ENCODE measurements around the gene CARD11. TPM values are rescaled to one million over a fixed set of nuclear protein-coding genes. Genes with fewer than 3 reads are reported as not detected.
"Not testable (repeated sequence)": the region's sequence is repeated elsewhere in the genome, so short reads cannot be mapped to it uniquely, and the experiment has no call there.

The CARD11 gene
- total and polyA plus RNA-seq, 5 donors from 2014 or later = 7.1 to 118 (median 10.8) TPM

GRCh38 chr7:3029138-3029537 is 14.5 kb downstream of the CARD11 start:
- no peak for DNase-seq
- Histone ChIP-seq H3K27me3 (ENCODE audit: control insufficient read depth, insufficient read depth, low read length) (no peaks in the 10 kb centered on the region), H3K27ac (ENCODE audit: insufficient read depth, low read length, poor library complexity, severe bottlenecking) (no peak overlapping the region), H3K4me3 (ENCODE audit: low read depth, low read length) (no peak overlapping the region), H3K36me3 (ENCODE audit: control insufficient read depth, insufficient read depth, low read length) (peaks cover 25% of the 10 kb centered on the region), H3K9me3 (ENCODE audit: control insufficient read depth in 2 of 2, low read length in 2 of 2) (peaks cover 6 to 8% of the 10 kb centered on the region in 2 experiments), H3K4me1 (ENCODE audit: control insufficient read depth, insufficient read depth, low read length, poor library complexity, severe bottlenecking) (peaks cover 14% of the 10 kb centered on the region)
- ATAC-seq (ENCODE audit: low read depth in 2 of 2) = no peak
- H3K9me3 Mint-ChIP-seq = peaks cover 0 to 16% (median 0%) of the 10 kb centered on the region in 7 donors
- peak overlapping the region in 3 of 4 donors; percentile 20 to 68 (median 46) for H3K4me3 Mint-ChIP-seq
- H3K36me3 Mint-ChIP-seq = peaks cover 53% of the 10 kb centered on the region
- H3K4me1 Mint-ChIP-seq = peaks cover 26 to 65% (median 40%) of the 10 kb centered on the region in 4 donors
- H3K27me3 Mint-ChIP-seq = no peaks in the 10 kb centered on the region
- H3K27ac Mint-ChIP-seq = peak overlapping the region; percentile 63 to 91 (median 83)

GRCh38 chr7:3028758-3029093 is 14.9 kb downstream of the CARD11 start:
- Histone ChIP-seq H3K9me3 (ENCODE audit: control insufficient read depth in 2 of 2, low read length in 2 of 2) (peaks cover 6 to 8% of the 10 kb centered on the region in 2 experiments), H3K27ac (ENCODE audit: insufficient read depth, low read length, poor library complexity, severe bottlenecking) (no peak overlapping the region), H3K36me3 (ENCODE audit: control insufficient read depth, insufficient read depth, low read length) (peaks cover 28% of the 10 kb centered on the region), H3K4me1 (ENCODE audit: control insufficient read depth, insufficient read depth, low read length, poor library complexity, severe bottlenecking) (peaks cover 14% of the 10 kb centered on the region), H3K27me3 (ENCODE audit: control insufficient read depth, insufficient read depth, low read length) (no peaks in the 10 kb centered on the region), H3K4me3 (ENCODE audit: low read depth, low read length) (no peak overlapping the region)
- H3K27ac Mint-ChIP-seq = peak overlapping the region; percentile 63 to 91 (median 83)
- no peak for DNase-seq
- no peaks in the 10 kb centered on the region for H3K27me3 Mint-ChIP-seq
- H3K4me3 Mint-ChIP-seq = peak overlapping the region in 3 of 4 donors; percentile 11 to 46 (median 39)
- no peak for ATAC-seq (ENCODE audit: low read depth in 2 of 2)
- H3K9me3 Mint-ChIP-seq = peaks cover 0 to 16% (median 0%) of the 10 kb centered on the region in 7 donors
- H3K4me1 Mint-ChIP-seq = peaks cover 26 to 69% (median 44%) of the 10 kb centered on the region in 4 donors
- peaks cover 57% of the 10 kb centered on the region for H3K36me3 Mint-ChIP-seq

GRCh38 chr7:3028071-3028757 is 15.5 kb downstream of the CARD11 start:
- Mint-ChIP-seq H3K4me3 (peak overlapping the region in 2 of 4 donors; percentile 46), H3K9me3 (peaks cover 0 to 16% (median 0%) of the 10 kb centered on the region in 7 donors), H3K36me3 (peaks cover 53% of the 10 kb centered on the region), H3K4me1 (peaks cover 22 to 66% (median 41%) of the 10 kb centered on the region in 4 donors), H3K27ac (peak overlapping the region; percentile 63 to 91 (median 87)), H3K27me3 (no peaks in the 10 kb centered on the region)
- Histone ChIP-seq H3K4me3 (ENCODE audit: low read depth, low read length) (no peak overlapping the region), H3K27me3 (ENCODE audit: control insufficient read depth, insufficient read depth, low read length) (no peaks in the 10 kb centered on the region), H3K4me1 (ENCODE audit: control insufficient read depth, insufficient read depth, low read length, poor library complexity, severe bottlenecking) (peaks cover 14% of the 10 kb centered on the region), H3K36me3 (ENCODE audit: control insufficient read depth, insufficient read depth, low read length) (peaks cover 25% of the 10 kb centered on the region), H3K9me3 (ENCODE audit: control insufficient read depth in 2 of 2, low read length in 2 of 2) (peaks cover 6 to 8% of the 10 kb centered on the region in 2 experiments), H3K27ac (ENCODE audit: insufficient read depth, low read length, poor library complexity, severe bottlenecking) (no peak overlapping the region)
- DNase-seq = peak in 1 of 3 donors; percentile 35
- peak in 1 of 2 donors; percentile 40 for ATAC-seq (ENCODE audit: low read depth in 2 of 2)

GRCh38 chr7:3027005-3027845 is 16.4 kb downstream of the CARD11 start:
- no peaks in the 10 kb centered on the region for H3K27me3 ChIP-seq (ENCODE audit: control insufficient read depth, insufficient read depth, low read length)
- H3K27ac ChIP-seq (ENCODE audit: insufficient read depth, low read length, poor library complexity, severe bottlenecking) = no peak overlapping the region
- Mint-ChIP-seq H3K36me3 (peaks cover 54% of the 10 kb centered on the region), H3K4me1 (peaks cover 23 to 60% (median 38%) of the 10 kb centered on the region in 4 donors), H3K4me3 (peak overlapping the region in 1 of 4 donors; percentile 31), H3K27ac (peak overlapping the region in 1 of 3 donors; percentile 63), H3K27me3 (no peaks in the 10 kb centered on the region), H3K9me3 (peaks cover 0 to 16% (median 0%) of the 10 kb centered on the region in 7 donors)
- DNase-seq (no peak), ATAC-seq (ENCODE audit: low read depth in 2 of 2) (no peak)
- H3K9me3 ChIP-seq (ENCODE audit: control insufficient read depth in 2 of 2, low read length in 2 of 2) = peaks cover 6 to 8% of the 10 kb centered on the region in 2 experiments
- no peak overlapping the region for H3K4me3 ChIP-seq (ENCODE audit: low read depth, low read length)
- peaks cover 14% of the 10 kb centered on the region for H3K4me1 ChIP-seq (ENCODE audit: control insufficient read depth, insufficient read depth, low read length, poor library complexity, severe bottlenecking)
- H3K36me3 ChIP-seq (ENCODE audit: control insufficient read depth, insufficient read depth, low read length) = peaks cover 26% of the 10 kb centered on the region

GRCh38 chr7:3025616-3026015 is 18.1 kb downstream of the CARD11 start:
- Histone ChIP-seq H3K27me3 (ENCODE audit: control insufficient read depth, insufficient read depth, low read length) (no peaks in the 10 kb centered on the region), H3K27ac (ENCODE audit: insufficient read depth, low read length, poor library complexity, severe bottlenecking) (no peak overlapping the region), H3K36me3 (ENCODE audit: control insufficient read depth, insufficient read depth, low read length) (peaks cover 35% of the 10 kb centered on the region), H3K4me3 (ENCODE audit: low read depth, low read length) (no peak overlapping the region), H3K4me1 (ENCODE audit: control insufficient read depth, insufficient read depth, low read length, poor library complexity, severe bottlenecking) (peaks cover 14% of the 10 kb centered on the region), H3K9me3 (ENCODE audit: control insufficient read depth in 2 of 2, low read length in 2 of 2) (peaks cover 16% of the 10 kb centered on the region in 2 experiments)
- peak overlapping the region in 1 of 3 donors; percentile 57 for H3K27ac Mint-ChIP-seq
- peaks cover 31 to 54% (median 37%) of the 10 kb centered on the region in 4 donors for H3K4me1 Mint-ChIP-seq
- ATAC-seq (ENCODE audit: low read depth in 2 of 2) (no peak), DNase-seq (no peak)
- no peak overlapping the region for H3K4me3 Mint-ChIP-seq
- peaks cover 60% of the 10 kb centered on the region for H3K36me3 Mint-ChIP-seq
- peaks cover under 1 to 31% (median 7%) of the 10 kb centered on the region in 7 donors for H3K9me3 Mint-ChIP-seq
- H3K27me3 Mint-ChIP-seq = no peaks in the 10 kb centered on the region

- no peak overlapping the region for H3K27ac ChIP-seq (ENCODE audit: insufficient read depth, low read length, poor library complexity, severe bottlenecking)
- H3K4me1 Mint-ChIP-seq = peaks cover 18 to 41% (median 24%) of the 10 kb centered on the region in 4 donors
Measured at GRCh38 chr7:3021825-3022224, 21.8 kb downstream of the CARD11 start.

GRCh38 chr7:3021224-3021623 is 22.4 kb downstream of the CARD11 start:
- H3K4me3 ChIP-seq (ENCODE audit: low read depth, low read length); H3K4me1 ChIP-seq (ENCODE audit: control insufficient read depth, insufficient read depth, low read length, poor library complexity, severe bottlenecking); H3K27ac ChIP-seq (ENCODE audit: insufficient read depth, low read length, poor library complexity, severe bottlenecking); DNase-seq; H3K27me3 ChIP-seq (ENCODE audit: control insufficient read depth, insufficient read depth, low read length); ATAC-seq (ENCODE audit: low read depth in 2 of 2); H3K27me3 Mint-ChIP-seq; H3K4me3 Mint-ChIP-seq; H3K27ac Mint-ChIP-seq: not testable (repeated sequence)
- H3K9me3 ChIP-seq (ENCODE audit: control insufficient read depth in 2 of 2, low read length in 2 of 2) = peaks cover 22 to 26% of the 10 kb centered on the region in 2 experiments
- H3K9me3 Mint-ChIP-seq = peaks cover 0 to 38% (median 7%) of the 10 kb centered on the region in 7 donors
- H3K4me1 Mint-ChIP-seq = peaks cover 18 to 43% (median 24%) of the 10 kb centered on the region in 4 donors
- H3K36me3 ChIP-seq (ENCODE audit: control insufficient read depth, insufficient read depth, low read length) = peaks cover 54% of the 10 kb centered on the region
- peaks cover 71% of the 10 kb centered on the region for H3K36me3 Mint-ChIP-seq

More at GRCh38 chr7:3021825-3022224, 21.8 kb downstream of the CARD11 start:
- no peak overlapping the region for H3K4me3 Mint-ChIP-seq
- Histone ChIP-seq H3K36me3 (ENCODE audit: control insufficient read depth, insufficient read depth, low read length) (peaks cover 53% of the 10 kb centered on the region), H3K4me1 (ENCODE audit: control insufficient read depth, insufficient read depth, low read length, poor library complexity, severe bottlenecking) (no peaks in the 10 kb centered on the region), H3K9me3 (ENCODE audit: control insufficient read depth in 2 of 2, low read length in 2 of 2) (peaks cover 23 to 26% of the 10 kb centered on the region in 2 experiments), H3K4me3 (ENCODE audit: low read depth, low read length) (no peak overlapping the region), H3K27me3 (ENCODE audit: control insufficient read depth, insufficient read depth, low read length) (no peaks in the 10 kb centered on the region)
- H3K36me3 Mint-ChIP-seq = peaks cover 69% of the 10 kb centered on the region
- no peaks in the 10 kb centered on the region for H3K27me3 Mint-ChIP-seq
- ATAC-seq (ENCODE audit: low read depth in 2 of 2) (no peak), DNase-seq (no peak)
- peaks cover 0 to 38% (median 7%) of the 10 kb centered on the region in 7 donors for H3K9me3 Mint-ChIP-seq
- no peak overlapping the region for H3K27ac Mint-ChIP-seq
